SIG-M5 treated with dmso at 0.1 percent for 504 hours (cell line): ENCODE results near the gene VPS13C.

Experiments used
- DNase-seq: peaks from one replicate; lab custom pipeline; 2025; ENCODE audit not compliant: unreplicated experiment; lab: John Stamatoyannopoulos, UW

VPS13C gene

GRCh38 chr15:61822511-61822910 is 237.7 kb downstream of the VPS13C start:
- no peak for DNase-seq

- DNase-seq: no peak
These were observed 239.3 kb downstream of the VPS13C start for GRCh38 chr15:61820951-61821350.

DNA sequence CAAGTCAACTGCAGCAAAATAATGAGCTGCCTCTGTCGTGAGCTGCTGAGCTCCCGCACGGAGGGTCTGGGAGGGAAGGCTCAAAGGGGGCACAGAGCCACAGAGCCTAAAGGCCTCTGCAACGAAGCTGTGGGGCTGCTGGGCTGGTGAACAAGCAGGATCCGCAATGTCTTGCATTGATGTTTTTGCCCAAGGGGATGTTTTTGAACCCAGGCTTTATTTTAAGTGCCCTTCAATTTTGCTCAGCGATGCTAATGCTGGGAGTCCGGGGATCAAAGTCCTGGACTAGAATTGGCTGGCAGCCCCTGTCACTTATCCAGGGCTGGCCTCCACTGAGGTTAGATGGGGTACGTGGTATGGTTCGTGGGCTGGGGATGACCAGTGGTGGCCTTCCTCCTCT is 240.0 kb downstream of the VPS13C start:
- DNase-seq: no peak

- DNase-seq: no peak
These were observed 240.9 kb downstream of the VPS13C start for GRCh38 chr15:61819386-61819785.

GRCh38 chr15:61818801-61819200 is 241.4 kb downstream of the VPS13C start:
- DNase-seq: no peak

DNA sequence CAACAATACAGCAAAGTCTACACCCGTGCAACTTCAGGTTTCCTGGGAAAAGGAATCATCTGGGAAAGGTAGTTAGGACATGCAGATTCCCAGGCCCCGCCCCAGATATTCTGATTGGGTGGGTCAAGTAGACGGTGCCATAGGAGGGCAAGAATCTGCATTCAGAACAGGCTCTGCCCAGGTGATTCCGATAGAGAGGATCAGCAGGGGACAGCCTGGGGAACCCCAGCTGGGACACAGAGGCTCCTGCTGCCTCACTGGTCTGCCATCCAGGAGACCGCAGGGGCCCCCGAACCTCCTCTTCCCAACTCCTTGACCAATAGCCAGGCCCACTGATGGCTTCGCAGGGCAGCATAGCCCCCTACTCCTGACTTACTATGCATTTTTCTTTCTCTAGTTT is 243.4 kb downstream of the VPS13C start:
- no peak for DNase-seq

- no peak for DNase-seq
These were observed 244.7 kb downstream of the VPS13C start for GRCh38 chr15:61815356-61816083.

GRCh38 chr15:61812476-61812875 is 247.8 kb downstream of the VPS13C start:
- no peak for DNase-seq

DNA sequence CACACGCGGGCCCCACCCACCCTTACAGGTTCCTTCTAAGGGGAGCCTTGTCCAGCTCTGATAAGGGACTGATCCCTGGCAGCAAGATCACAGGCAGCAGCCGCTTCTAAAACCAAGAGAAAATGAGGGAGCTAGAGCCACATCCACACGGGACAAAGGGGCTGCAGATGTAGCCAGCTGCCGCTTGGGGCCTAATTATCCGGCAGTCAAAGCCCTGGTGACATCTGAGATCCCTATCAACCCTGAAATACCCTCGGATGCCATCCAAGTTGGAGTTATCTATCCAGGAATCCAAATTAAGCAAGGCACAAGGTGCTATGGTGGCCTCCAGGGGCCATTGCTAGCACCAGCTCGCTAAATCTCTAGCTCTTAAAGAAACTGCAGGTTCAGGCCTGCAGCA is 248.3 kb downstream of the VPS13C start:
- no peak for DNase-seq

DNA sequence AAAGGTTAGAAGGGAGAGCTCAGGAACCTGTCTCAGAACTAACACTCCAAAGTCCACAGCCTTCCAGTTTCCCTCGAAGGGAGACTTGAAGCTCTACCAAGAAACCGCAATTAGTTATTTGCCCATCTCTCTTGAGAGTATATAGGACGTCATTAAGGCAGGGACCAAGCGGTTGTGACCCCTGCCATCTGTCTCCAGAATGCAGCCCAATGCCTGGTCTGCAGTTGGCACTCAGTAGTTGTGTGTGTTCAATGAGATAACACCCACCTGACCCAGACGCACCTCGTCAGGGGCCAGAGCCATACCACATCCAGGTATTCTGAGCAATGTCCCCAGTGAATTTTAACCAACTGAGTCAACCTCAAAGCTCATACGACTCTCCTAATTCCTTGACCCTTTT is 251.0 kb downstream of the VPS13C start:
- DNase-seq: no peak

- no peak for DNase-seq
These were observed 252.8 kb downstream of the VPS13C start for GRCh38 chr15:61807281-61807929.
